H1 (cell line): ENCODE results near the gene MEF2A. TPM values are rescaled to one million over a fixed set of nuclear protein-coding genes. Genes with fewer than 3 reads are reported as not detected.

Source experiments
- CTCF ChIA-PET: fragments of 300-600 bp; sonication (Branson Sonifier 250); formaldehyde crosslinking; loops from one replicate; lab custom pipeline; 2021; ENCODE audit not compliant: partially characterized antibody; lab: Charles Lee
- POLR2A ChIA-PET: fragments of 300-600 bp; sonication (Branson Sonifier 250); formaldehyde crosslinking; loops from one replicate; lab custom pipeline; 2021; ENCODE audit warnings: inconsistent platforms; ENCODE audit not compliant: partially characterized antibody; lab: Charles Lee
- DNase-seq, 2 experiments: peaks; one replicate each; pipeline versions ENCODE4 v3.0.0 to v3.0.0-alpha.2; 2010 to 2022; ENCODE audit warnings: low spot score in 2 of 2, low read depth in 1 of 2, mixed read lengths in 1 of 2
- FAIRE-seq: peaks from 2 replicates; lab custom pipeline; 2011; peaks lifted over from hg19 to GRCh38; lab: Jason Lieb, UNC
- H2AFZ ChIP-seq: 2 replicates; pipeline ENCODE4 v1.8.1; 2012; ENCODE audit warnings: low read length, inconsistent platforms
- H2AK5ac ChIP-seq: 2 replicates; pipeline ENCODE4 v1.6.1; 2013; ENCODE audit warnings: low read depth, low read length
- H2BK120ac ChIP-seq: replicated peaks from 2 replicates; pipeline ENCODE3; 2013; ENCODE audit warnings: low read depth, low read length, inconsistent platforms
- H2BK12ac ChIP-seq: 2 replicates; pipeline ENCODE4 v1.6.1; 2013; ENCODE audit warnings: low read depth, low read length
- H2BK15ac ChIP-seq: 2 replicates; pipeline ENCODE4 v1.6.1; 2013; ENCODE audit warnings: low read length
- H2BK20ac ChIP-seq: 2 replicates; pipeline ENCODE4 v1.6.1; 2013; ENCODE audit warnings: low read length
- H2BK5ac ChIP-seq: 2 replicates; pipeline ENCODE4 v1.6.1; 2013; ENCODE audit warnings: low read depth, low read length
- H3K14ac ChIP-seq: 2 replicates; pipeline ENCODE4 v1.6.1; 2013; ENCODE audit warnings: inconsistent platforms; ENCODE audit not compliant: insufficient read length
- H3K18ac ChIP-seq: 2 replicates; pipeline ENCODE4 v1.6.1; 2013; ENCODE audit warnings: low read length; ENCODE audit errors: extremely low read depth
- H3K23ac ChIP-seq: 2 replicates; pipeline ENCODE4 v1.6.1; 2013; ENCODE audit warnings: inconsistent platforms; ENCODE audit not compliant: insufficient read length
- H3K23me2 ChIP-seq: 2 replicates; pipeline ENCODE4 v1.6.1; 2013; ENCODE audit warnings: low read depth, low read length
- H3K27ac ChIP-seq: 2 replicates; pipeline ENCODE4 v1.6.1; 2011; ENCODE audit warnings: low read depth, low read length, inconsistent platforms
- H3K27me3 ChIP-seq, 4 experiments: replicated peaks in 1 of 4; 1 replicate in 1 of 4; 2 replicates in 3 of 4; pipeline versions ENCODE4 v1.6.1 to v1.8.1; 2011 to 2013; ENCODE audit warnings: low read length in 3 of 4, mild to moderate bottlenecking in 3 of 4, inconsistent platforms in 2 of 4, mixed read lengths in 2 of 4, moderate library complexity in 1 of 4; ENCODE audit not compliant: control insufficient read depth in 3 of 4, insufficient read depth in 3 of 4; ENCODE audit errors: extremely low read depth in 1 of 4
- H3K36me3 ChIP-seq, 4 experiments: 2 replicates each; pipeline versions ENCODE4 v1.6.1 to v1.8.1; 2011 to 2013; ENCODE audit warnings: mild to moderate bottlenecking in 4 of 4, low read length in 3 of 4, moderate library complexity in 2 of 4, control low read depth in 1 of 4, inconsistent platforms in 1 of 4; ENCODE audit not compliant: insufficient read depth in 4 of 4, control insufficient read depth in 2 of 4
- H3K4ac ChIP-seq: replicated peaks from 2 replicates; pipeline ENCODE3; 2013; ENCODE audit warnings: low read length, low read depth, mixed read lengths, inconsistent platforms; ENCODE audit not compliant: insufficient read length
- H3K4me1 ChIP-seq, 4 experiments: replicated peaks in 1 of 4; 1 replicate in 1 of 4; 2 replicates in 3 of 4; pipeline versions ENCODE4 v1.6.1 to v1.8.1; 2011 to 2013; ENCODE audit warnings: low read length in 3 of 4, inconsistent platforms in 2 of 4, mixed read lengths in 1 of 4; ENCODE audit not compliant: insufficient read depth in 4 of 4, control insufficient read depth in 3 of 4
- H3K4me2 ChIP-seq, 2 experiments: 2 replicates each; pipeline versions ENCODE4 v1.6.1 to v1.8.1; 2011 to 2013; ENCODE audit warnings: low read depth in 2 of 2, low read length in 2 of 2, control low read depth in 1 of 2, inconsistent platforms in 1 of 2, mild to moderate bottlenecking in 1 of 2; ENCODE audit not compliant: insufficient read depth in 1 of 2
- H3K4me3 ChIP-seq, 4 experiments: fragments of 200-600, 300-600 bp in 1 of 4; sonication (generic), shearing (Covaris generic), sonication (Bioruptor Twin) in 1 of 4; 2 replicates each; pipeline versions ENCODE4 v1.5.1 to v1.8.1; 2011 to 2016; ENCODE audit warnings: low read length in 4 of 4, low read depth in 3 of 4, control low read depth in 2 of 4, inconsistent platforms in 2 of 4, mild to moderate bottlenecking in 2 of 4, mixed read lengths in 1 of 4, moderate library complexity in 1 of 4; ENCODE audit not compliant: insufficient read depth in 2 of 4; ENCODE audit errors: extremely low read depth in 1 of 4
- H3K56ac ChIP-seq: replicated peaks from 2 replicates; pipeline ENCODE3; 2013; ENCODE audit warnings: low read depth, mild to moderate bottlenecking, mixed read lengths, low read length, inconsistent platforms; ENCODE audit not compliant: insufficient read length
- H3K79me1 ChIP-seq: 2 replicates; pipeline ENCODE4 v1.6.1; 2013; ENCODE audit warnings: low read depth, low read length, control low read depth
- H3K79me2 ChIP-seq, 2 experiments: 2 replicates each; pipeline versions ENCODE4 v1.6.1 to v1.8.1; 2012 to 2013; ENCODE audit warnings: low read length in 2 of 2, mild to moderate bottlenecking in 2 of 2, inconsistent platforms in 1 of 2; ENCODE audit not compliant: insufficient read depth in 2 of 2, control insufficient read depth in 1 of 2
- H3K9ac ChIP-seq, 4 experiments: replicated peaks in 1 of 4; 1 replicate in 1 of 4; 2 replicates in 3 of 4; pipeline versions ENCODE4 v1.6.1 to v1.8.1; 2011 to 2013; ENCODE audit warnings: low read depth in 3 of 4, low read length in 3 of 4, control low read depth in 2 of 4, mild to moderate bottlenecking in 2 of 4, moderate library complexity in 2 of 4, inconsistent platforms in 1 of 4; ENCODE audit errors: extremely low read depth in 1 of 4
- H3K9me3 ChIP-seq, 2 experiments: 2 replicates each; pipeline versions ENCODE4 v1.6.1 to v1.8.1; 2012 to 2013; ENCODE audit warnings: mild to moderate bottlenecking in 2 of 2, moderate library complexity in 2 of 2, control low read depth in 1 of 2, inconsistent platforms in 1 of 2, low read depth in 1 of 2, low read length in 1 of 2, mixed read lengths in 1 of 2; ENCODE audit not compliant: insufficient read depth in 2 of 2
- H4K20me1 ChIP-seq, 2 experiments: replicated peaks in 1 of 2; 2 replicates each; pipeline versions ENCODE3 to v1.8.1; 2011 to 2013; ENCODE audit warnings: inconsistent platforms in 2 of 2, low read length in 2 of 2, mild to moderate bottlenecking in 1 of 2; ENCODE audit not compliant: insufficient read depth in 2 of 2, control insufficient read depth in 1 of 2
- H4K5ac ChIP-seq: 2 replicates; pipeline ENCODE4 v1.6.1; 2013; ENCODE audit warnings: low read length, low read depth, mixed read lengths, inconsistent platforms; ENCODE audit not compliant: insufficient read length
- H4K8ac ChIP-seq: 2 replicates; pipeline ENCODE4 v1.8.0; 2013; ENCODE audit warnings: mild to moderate bottlenecking, moderate library complexity, low read length, inconsistent platforms; ENCODE audit not compliant: insufficient read depth; ENCODE audit errors: extremely low read depth
- H4K91ac ChIP-seq: replicated peaks from 2 replicates; pipeline ENCODE3; 2013; ENCODE audit warnings: low read length, mixed read lengths, inconsistent platforms; ENCODE audit not compliant: insufficient read length
- WGBS, 2 experiments: shearing (Covaris generic) in 1 of 2; methylation state at CpG; one replicate each; pipeline versions ENCODE4 v1.1.6 to v1.1.7; 2013 to 2015; ENCODE audit warnings: low lambda C conversion rate in 2 of 2, mixed read lengths in 2 of 2, inconsistent platforms in 1 of 2, low coverage in 1 of 2, missing lambda C conversion rate in 1 of 2; ENCODE audit not compliant: insufficient replicate concordance in 2 of 2, insufficient coverage in 1 of 2, insufficient read length in 1 of 2; ENCODE audit errors: extremely low coverage in 1 of 2, missing lambda C conversion rate in 1 of 2; 5-methylcytosine and 5-hydroxymethylcytosine counted together
- polyA plus RNA-seq, 7 experiments: library from polyadenylated mRNA; depleted of rRNA in 3 of 7; stranded (reverse) in 5 of 7; unstranded in 2 of 7; fragments of >200 nt in 5 of 7; fragments of 200-250 nt in 2 of 7; gene quantifications; 1 replicate in 5 of 7; 2 replicates in 1 of 7; 4 replicates in 1 of 7; pipeline versions ENCODE4 v1.2.1 to v1.2.3, GENCODE V29; 2011 to 2013; ENCODE audit warnings: missing spikeins in 2 of 7, mixed read lengths in 2 of 7
- total RNA-seq: library from RNA; stranded (reverse); fragmentation: NEBNext Ultra II Directional; extraction: Animal tissue kit (Norgen Biotek cat#: 25700); gene quantifications from 2 replicates; pipeline ENCODE4 v1.2.1, GENCODE V29; 2021

MEF2A gene
- total and polyA plus RNA-seq, 2 of the 8 experiments (the other 6 are each of a cell fraction or from before 2014, with no cell fraction given) = 15.6 to 22.5 TPM

GRCh38 chr15:99605990-99606389 is 40.2 kb downstream of the MEF2A start:
- no peak overlapping the region for H3K4me2 ChIP-seq

More at GRCh38 chr15:99605990-99606389, 40.2 kb downstream of the MEF2A start:
- H3K23me2 ChIP-seq = no peaks in the 10 kb centered on the region; the same call in 1 of the 2 replicates
- no peak overlapping the region for H2BK20ac ChIP-seq
- peaks cover 0 to 93% of the 10 kb centered on the region in 2 experiments; a peak in 3 of 4 replicates for H3K79me2 ChIP-seq
- POLR2A ChIA-PET = no interaction called here
- no peak overlapping the region for H4K5ac ChIP-seq
- WGBS, 2 experiments = 84% methylated on average over 5 of the region's 5 CpGs; no CpG with 5 or more reads in 1 of the 2 experiments
- DNase-seq = no peak
- no peak overlapping the region for H2AK5ac ChIP-seq
- H3K18ac ChIP-seq = no peak overlapping the region
- H4K20me1 ChIP-seq = no peaks in the 10 kb centered on the region
- H2BK15ac ChIP-seq = no peak overlapping the region
- H4K91ac ChIP-seq = no peak overlapping the region
- no peak overlapping the region for H3K23ac ChIP-seq
- no peak overlapping the region for H3K4me3 ChIP-seq
- H3K4me1 ChIP-seq = peaks cover 0 to 8% (median 2%) of the 10 kb centered on the region in 4 experiments; a peak in 3 of 7 replicates
- no peak for FAIRE-seq
- H2AFZ ChIP-seq = no peak overlapping the region
- H3K4ac ChIP-seq = no peak overlapping the region
- H3K9me3 ChIP-seq = no peaks in the 10 kb centered on the region
- no peak overlapping the region for H3K9ac ChIP-seq
- no peak overlapping the region for H2BK5ac ChIP-seq
- H3K27ac ChIP-seq = no peak overlapping the region
- no peaks in the 10 kb centered on the region for H3K36me3 ChIP-seq
- H3K79me1 ChIP-seq = peaks cover 2% of the 10 kb centered on the region; the same call in 1 of the 2 replicates
- no peaks in the 10 kb centered on the region for H3K27me3 ChIP-seq
- no peak overlapping the region for H4K8ac ChIP-seq
- H3K56ac ChIP-seq = no peak overlapping the region
- CTCF ChIA-PET = interaction anchor here (1.8 kb wide), 1 partner anchor 199 kb away, joined by 4 read pairs; no protein-coding TSS in a partner anchor
- no peak overlapping the region for H2BK12ac ChIP-seq
- H2BK120ac ChIP-seq = no peak overlapping the region
- H3K14ac ChIP-seq = no peak overlapping the region
